Vagina (tissue), 2 donors: ENCODE results near the gene SMOC2.

ENCODE experiments used
- CTCF ChIP-seq, 3 experiments: fragments of 450-650 bp in 2 of 3; fragments of 200-600 bp in 1 of 3; sonication (generic) in 1 of 3; IDR thresholded peaks; one replicate each; pipeline ENCODE4 v1.5.1; 2017 to 2019; ENCODE audit warnings: antibody characterized with exemption in 3 of 3, mild to moderate bottlenecking in 2 of 3, moderate library complexity in 2 of 3
- POLR2A ChIP-seq, 2 donors: fragments of 450-650 bp; IDR thresholded peaks; one replicate each; pipeline ENCODE4 v1.6.1; 2017; ENCODE audit warnings: antibody characterized with exemption in 2 of 2, mild to moderate bottlenecking in 2 of 2, moderate library complexity in 2 of 2
- POLR2AphosphoS5 ChIP-seq, 2 donors: sonication (generic); formaldehyde crosslinking; IDR thresholded peaks; one replicate each; pipeline ENCODE4 v1.9.0; 2017; ENCODE audit warnings: antibody characterized with exemption in 2 of 2, mild to moderate bottlenecking in 2 of 2, low read depth in 1 of 2; ENCODE audit not compliant: insufficient read depth in 1 of 2

DNA sequence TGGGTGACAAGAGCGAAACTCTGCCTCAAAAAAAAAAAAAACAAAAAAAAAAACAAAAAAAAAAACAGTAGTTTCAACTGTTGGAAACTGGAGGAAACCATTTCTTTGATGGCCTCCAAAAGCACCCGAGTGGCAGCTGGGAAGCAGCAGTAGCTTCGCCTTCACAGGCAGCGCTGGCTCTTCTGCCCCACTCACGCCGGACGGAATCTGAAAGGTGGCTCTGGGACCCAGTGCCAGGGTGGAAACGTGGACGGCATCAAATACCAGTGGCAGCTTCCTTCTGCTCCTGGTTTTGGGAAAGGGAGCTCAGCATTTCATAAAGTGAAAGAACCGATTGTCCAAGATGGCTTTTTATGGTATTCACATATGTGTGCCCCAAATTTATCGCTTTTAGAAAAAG, 159.4 kb downstream of the SMOC2 start:
- TF ChIP-seq CTCF (IDR thresholded peaks at IDR 0.05) (no peak), POLR2A (IDR thresholded peaks at IDR 0.05) (no peak), POLR2AphosphoS5 (IDR thresholded peaks at IDR 0.05; ENCODE audit: insufficient read depth in 1 of 2, low read depth in 1 of 2) (no peak)
